A549 (cell line): ENCODE measurements around the gene BMERB1. TPM values are rescaled to one million over a fixed set of nuclear protein-coding genes. Genes with fewer than 3 reads are reported as not detected.

ENCODE experiments used
- ATAC-seq, 2 experiments: fragments of 200-7000 bp in 1 of 2; fragments of >200 bp in 1 of 2; cut with Nextera tagmentation in 1 of 2; cut with Tn5 transposase in 1 of 2; 3 replicates each; pipeline versions ENCODE4 v1.8.0 to v1.9.1; 2018 to 2020; ENCODE audit warnings: mild to moderate bottlenecking in 1 of 2, moderate library complexity in 1 of 2
- CTCF ChIA-PET: fragments of 300-600 bp; sonication (Branson Sonifier 250); formaldehyde crosslinking; extraction: SDS; loops from one replicate; lab custom pipeline; 2021; ENCODE audit warnings: antibody characterized with exemption, inconsistent platforms; lab: Yijun Ruan, JAX
- POLR2A ChIA-PET: fragments of 350-600 bp; formaldehyde crosslinking; extraction: SDS; loops from one replicate; lab custom pipeline; 2021; ENCODE audit warnings: antibody characterized with exemption, inconsistent platforms; lab: Yijun Ruan, JAX
- DNase-seq, 2 experiments: peaks; one replicate each; pipeline versions ENCODE4 v3.0.0 to v3.0.0-alpha.2; 2011 to 2016; ENCODE audit warnings: low read depth in 1 of 2, low spot score in 1 of 2
- FAIRE-seq: peaks from 2 replicates; lab custom pipeline; 2011; peaks lifted over from hg19 to GRCh38; lab: Jason Lieb, UNC
- H3K27ac ChIP-seq, 2 experiments: fragments of >200 bp; sonication (Bioruptor Twin); formaldehyde crosslinking; 3 replicates each; pipeline ENCODE4 v1.5.1; 2016 to 2017
- H3K4me1 ChIP-seq: fragments of >200 bp; sonication (Bioruptor Twin); formaldehyde crosslinking; 3 replicates; pipeline ENCODE4 v1.6.1; 2016
- H3K4me2 ChIP-seq: fragments of >200 bp; sonication (Bioruptor Twin); formaldehyde crosslinking; 3 replicates; pipeline ENCODE4 v1.6.1; 2016
- H3K4me3 ChIP-seq: fragments of >200 bp; sonication (Bioruptor Twin); formaldehyde crosslinking; 3 replicates; pipeline ENCODE4 v1.5.1; 2016
- H3K9me3 ChIP-seq: fragments of >200 bp; sonication (Bioruptor Twin); formaldehyde crosslinking; 3 replicates; pipeline ENCODE4 v1.6.1; 2016
- BCL3 ChIP-seq: fragments of >200 bp; sonication (Bioruptor Twin); formaldehyde crosslinking; IDR thresholded peaks from 3 replicates; pipeline ENCODE4 v1.6.1; 2016
- BHLHE40 ChIP-seq: IDR thresholded peaks from 2 replicates; pipeline ENCODE4 v1.6.1; 2012; ENCODE audit warnings: low read depth, low read length, inconsistent platforms
- CBX2 ChIP-seq: fragments of 200-600 bp; sonication (generic); IDR thresholded peaks from 2 replicates; pipeline ENCODE4 v1.6.1; 2016; ENCODE audit warnings: low read depth, mild to moderate bottlenecking, borderline replicate concordance
- CEBPB ChIP-seq, 2 experiments: fragments of >200 bp in 1 of 2; sonication (Bioruptor Twin) in 1 of 2; formaldehyde crosslinking in 1 of 2; IDR thresholded peaks; 2 replicates each; pipeline ENCODE4 v1.6.1; 2012 to 2016
- CHD2 ChIP-seq: fragments of 150-350 bp; IDR thresholded peaks from 2 replicates; pipeline ENCODE4 v1.6.1; 2014; ENCODE audit warnings: low read length; ENCODE audit not compliant: partially characterized antibody
- CHD4 ChIP-seq: fragments of 200-600 bp; sonication (generic); IDR thresholded peaks from 2 replicates; pipeline ENCODE4 v1.6.1; 2016; ENCODE audit warnings: antibody characterized with exemption, mild to moderate bottlenecking, borderline replicate concordance
- E2F6 ChIP-seq: IDR thresholded peaks from 2 replicates; pipeline ENCODE4 v1.6.1; 2012; ENCODE audit warnings: low read depth, borderline replicate concordance
- EHMT2 ChIP-seq: fragments of 200-600 bp; sonication (generic); IDR thresholded peaks from 2 replicates; pipeline ENCODE4 v1.6.1; 2016; ENCODE audit warnings: antibody characterized with exemption, low read depth, mild to moderate bottlenecking, moderate library complexity
- ELK1 ChIP-seq: fragments of 150-350 bp; IDR thresholded peaks from 2 replicates; pipeline ENCODE4 v1.6.1; 2014; ENCODE audit warnings: low read depth, mild to moderate bottlenecking, low read length
- EP300 ChIP-seq, 2 experiments: fragments of >200 bp; sonication (Bioruptor Twin); formaldehyde crosslinking; IDR thresholded peaks; 2 replicates in 1 of 2; 3 replicates in 1 of 2; pipeline ENCODE4 v1.6.1; 2016 to 2017
- ESRRA ChIP-seq: fragments of 150-350 bp; IDR thresholded peaks from 2 replicates; pipeline ENCODE4 v1.6.1; 2014; ENCODE audit warnings: mild to moderate bottlenecking, low read length, borderline replicate concordance
- FOSB ChIP-seq: fragments of 250-450 bp; sonication (Bioruptor Pico); IDR thresholded peaks from 2 replicates; pipeline ENCODE4 v1.5.0; 2020; ENCODE audit warnings: mild to moderate bottlenecking, moderate library complexity
- GATA3 ChIP-seq: IDR thresholded peaks from 2 replicates; pipeline ENCODE4 v1.6.1; 2012; ENCODE audit warnings: borderline replicate concordance
- HDAC2 ChIP-seq: fragments of 200-600 bp; sonication (generic); IDR thresholded peaks from 2 replicates; pipeline ENCODE4 v1.6.1; 2016
- HES2 ChIP-seq: fragments of >200 bp; sonication (Bioruptor Twin); formaldehyde crosslinking; IDR thresholded peaks from 2 replicates; pipeline ENCODE4 v1.6.1; 2016
- HEYL ChIP-seq: fragments of 250-450 bp; sonication (Bioruptor Pico); IDR thresholded peaks from 2 replicates; pipeline ENCODE4 v1.8.0; 2021; ENCODE audit warnings: mild to moderate bottlenecking, moderate library complexity
- HMGXB4 ChIP-seq: fragments of 250-450 bp; sonication (Bioruptor Pico); IDR thresholded peaks from 2 replicates; pipeline ENCODE4 v1.5.0; 2021; ENCODE audit warnings: mild to moderate bottlenecking, moderate library complexity, borderline replicate concordance
- HOXA7 ChIP-seq: fragments of 250-450 bp; sonication (Bioruptor Pico); IDR thresholded peaks from 2 replicates; pipeline ENCODE4 v1.5.0; 2020; ENCODE audit warnings: mild to moderate bottlenecking, moderate library complexity
- HOXB5 ChIP-seq: fragments of 250-450 bp; sonication (Bioruptor Pico); IDR thresholded peaks from 2 replicates; pipeline ENCODE4 v1.5.0; 2020; ENCODE audit warnings: mild to moderate bottlenecking, moderate library complexity
- JUN ChIP-seq, 2 experiments: fragments of >200 bp; sonication (Bioruptor Twin); formaldehyde crosslinking; IDR thresholded peaks; 2 replicates in 1 of 2; 3 replicates in 1 of 2; pipeline ENCODE4 v1.6.1; 2016 to 2017
- JUNB ChIP-seq: fragments of >200 bp; sonication (Bioruptor Twin); formaldehyde crosslinking; IDR thresholded peaks from 2 replicates; pipeline ENCODE4 v1.6.1; 2016
- KDM1A ChIP-seq: fragments of 200-600 bp; sonication (generic); IDR thresholded peaks from 2 replicates; pipeline ENCODE4 v1.6.1; 2016; ENCODE audit warnings: low read depth, mild to moderate bottlenecking
- KDM5A ChIP-seq: fragments of 200-600 bp; sonication (generic); IDR thresholded peaks from 2 replicates; pipeline ENCODE4 v1.6.1; 2016; ENCODE audit warnings: antibody characterized with exemption, mild to moderate bottlenecking
- MAX ChIP-seq: IDR thresholded peaks from 2 replicates; pipeline ENCODE4 v1.6.1; 2012
- MAZ ChIP-seq: fragments of 150-350 bp; IDR thresholded peaks from 2 replicates; pipeline ENCODE4 v1.6.1; 2014; ENCODE audit warnings: antibody characterized with exemption, low read depth, low read length, borderline replicate concordance
- NFE2L2 ChIP-seq: fragments of 150-350 bp; conservative IDR thresholded peaks from 2 replicates; pipeline ENCODE4 v1.6.1; 2014; ENCODE audit warnings: low read length
- NR3C1 ChIP-seq: fragments of >200 bp; sonication (Bioruptor Twin); formaldehyde crosslinking; IDR thresholded peaks from 3 replicates; pipeline ENCODE4 v1.6.1; 2017
- PHF8 ChIP-seq: fragments of 200-600 bp; sonication (generic); IDR thresholded peaks from 2 replicates; pipeline ENCODE4 v1.6.1; 2016; ENCODE audit warnings: low read depth, mild to moderate bottlenecking, antibody characterized with exemption, moderate library complexity, borderline replicate concordance
- RAD21 ChIP-seq, 2 experiments: fragments of >200 bp in 1 of 2; sonication (Bioruptor Twin) in 1 of 2; formaldehyde crosslinking in 1 of 2; IDR thresholded peaks in 1 of 2; conservative IDR thresholded peaks in 1 of 2; 2 replicates in 1 of 2; 3 replicates in 1 of 2; pipeline ENCODE4 v1.6.1; 2012 to 2018; ENCODE audit warnings: inconsistent platforms in 1 of 2
- RARB ChIP-seq: fragments of 250-450 bp; sonication (Bioruptor Pico); IDR thresholded peaks from 2 replicates; pipeline ENCODE4 v1.8.0; 2021; ENCODE audit warnings: mild to moderate bottlenecking, moderate library complexity
- RFX5 ChIP-seq: fragments of 450-650 bp; IDR thresholded peaks from 2 replicates; pipeline ENCODE4 v1.7.1; 2014; ENCODE audit warnings: antibody characterized with exemption, mild to moderate bottlenecking, moderate library complexity
- RNF2 ChIP-seq: fragments of 200-600 bp; sonication (generic); IDR thresholded peaks from 2 replicates; pipeline ENCODE4 v1.6.1; 2016; ENCODE audit warnings: low read depth, mild to moderate bottlenecking, antibody characterized with exemption, moderate library complexity, borderline replicate concordance
- SREBF2 ChIP-seq: fragments of 450-650 bp; IDR thresholded peaks from 2 replicates; pipeline ENCODE4 v1.6.1; 2014; ENCODE audit warnings: mild to moderate bottlenecking, moderate library complexity
- TFCP2L1 ChIP-seq: fragments of 250-450 bp; sonication (Bioruptor Pico); IDR thresholded peaks from 2 replicates; pipeline ENCODE4 v1.5.0; 2021; ENCODE audit warnings: mild to moderate bottlenecking
- TP53 ChIP-seq: fragments of 250-450 bp; sonication (Bioruptor Pico); IDR thresholded peaks from 2 replicates; pipeline ENCODE4 v1.5.0; 2021; ENCODE audit warnings: mild to moderate bottlenecking, moderate library complexity
- ZC3H11A ChIP-seq: fragments of 450-650 bp; IDR thresholded peaks from 2 replicates; pipeline ENCODE4 v1.6.1; 2014; ENCODE audit warnings: antibody characterized with exemption, mild to moderate bottlenecking
- ZNF302 ChIP-seq: fragments of 250-450 bp; sonication (Bioruptor Pico); IDR thresholded peaks from 2 replicates; pipeline ENCODE4 v1.9.0; 2021; ENCODE audit warnings: inconsistent platforms, mild to moderate bottlenecking, moderate library complexity
- WGBS: methylation state at CpG from one replicate; pipeline ENCODE4 v1.1.6; 2017; ENCODE audit errors: missing lambda C conversion rate; 5-methylcytosine and 5-hydroxymethylcytosine counted together
- polyA plus RNA-seq, 4 experiments: library from polyadenylated mRNA; depleted of rRNA in 3 of 4; stranded (reverse); fragments of >200 nt; fragmentation: RNase III in 1 of 4; extraction: RNeasy Plus Mini Kit Qiagen cat#74134 plus additional on column Dnase treatment in 1 of 4; gene quantifications; 2 replicates in 3 of 4; 3 replicates in 1 of 4; pipeline ENCODE4 v1.2.3, GENCODE V29; 2011 to 2017

Gene BMERB1
- polyA plus RNA-seq, 2 of the 4 experiments (the other 2 are of a cell fraction), result 44.7 to 48.9 TPM

GRCh38 chr16:15502041-15502725, 67.8 kb downstream of the BMERB1 start:
- DNase-seq (peak; percentile 94 to 95), ATAC-seq (peak; percentile 93), FAIRE-seq (no peak)
- CTCF ChIA-PET, result interaction anchor here (1.0 to 1.2 kb wide), 3 partner anchors 13 to 75 kb away, joined by 3 to 5 read pairs (median 3); no protein-coding TSS in a partner anchor
- WGBS, result 5% methylated on average over 26 of the region's 26 CpGs
- H3K4me1 ChIP-seq, result peaks cover 49% of the 10 kb centered on the region
- peak overlapping the region; percentile 66 to 81 for H3K27ac ChIP-seq
- H3K4me3 ChIP-seq, result 0 out of 3 replicates have a peak overlapping the region, but pooled peaks have one; percentile 1
- peak overlapping the region; percentile 67 for H3K4me2 ChIP-seq
- POLR2A ChIA-PET, result interaction anchor here (0.8 to 1.4 kb wide), 3 partner anchors 13 to 141 kb away, joined by 3 read pairs; partner anchors contain the start of gene MARF1
- no peaks in the 10 kb centered on the region for H3K9me3 ChIP-seq
- TF ChIP-seq NFE2L2 (no peak), E2F6 (peak; percentile 85), ELK1 (no peak), HEYL (CRISPR knock-in tag) (no peak), JUN (IDR thresholded peaks at IDR 0.05) (peak in 1 of 2 experiments; percentile 76; a peak in 4 of 5 replicates), TFCP2L1 (CRISPR knock-in tag) (no peak), BHLHE40 (no peak), RARB (CRISPR knock-in tag) (no peak), SREBF2 (no peak), CHD2 (no peak), HMGXB4 (CRISPR knock-in tag) (no peak), MAZ (no peak), ESRRA (no peak), TP53 (peak; percentile 48; the same call in 1 of the 2 replicates), HOXA7 (CRISPR knock-in tag) (0 out of 2 replicates have a peak, but pooled peaks have one; percentile 73), JUNB (peak; percentile 83), NR3C1 (no peak), MAX (peak; percentile 91), FOSB (CRISPR knock-in tag) (no peak), PHF8 (no peak), KDM5A (no peak), CEBPB (IDR thresholded peaks at IDR 0.05) (peak in 1 of 2 experiments; percentile 51; a peak in 2 of 4 replicates), GATA3 (peak; percentile 60; the same call in 1 of the 2 replicates), KDM1A (no peak), CBX2 (no peak), RFX5 (no peak), ZC3H11A (no peak), HOXB5 (peak; percentile 73; the same call in 1 of the 2 replicates), HES2 (no peak), EP300 (IDR thresholded peaks at IDR 0.05) (peak; percentile 41 to 72; a peak in 3 of 5 replicates), RNF2 (no peak), HDAC2 (no peak), RAD21 (conservative IDR thresholded peaks at IDR 0.05 in 1 of 2, IDR thresholded peaks at IDR 0.05 in 1 of 2) (peak in 1 of 2 experiments; percentile 43; a peak in 2 of 5 replicates), EHMT2 (no peak), ZNF302 (CRISPR knock-in tag) (no peak; the same call in 1 of the 2 replicates), CHD4 (no peak), BCL3 (no peak)
